Subcutaneous adipose tissue (tissue), 4 donors: Measurements from ENCODE around the gene POU4F1. TPM values are rescaled to one million over a fixed set of nuclear protein-coding genes. Genes with fewer than 3 reads are reported as not detected.

Experiments used
- CTCF ChIP-seq: fragments of 450-650 bp; IDR thresholded peaks from one replicate; pipeline ENCODE4 v1.5.1; 2016; ENCODE audit warnings: low read depth, mild to moderate bottlenecking, control low read depth, antibody characterized with exemption, moderate library complexity
- total RNA-seq, 4 donors: library from RNA; depleted of rRNA; stranded (reverse); fragments of >200 nt; gene quantifications; one replicate each; pipeline ENCODE4 v1.1.0, GENCODE V29; 2016

POU4F1 gene
- total RNA-seq, 4 donors from 2014 or later: not detected

GRCh38 chr13:78610381-78610883 lies 7.1 kb upstream of the POU4F1 start:
- no peak for TF ChIP-seq CTCF

- no peak for TF ChIP-seq CTCF
Measured at GRCh38 chr13:78609464-78610205, 6.3 kb upstream of the POU4F1 start.

- no peak for TF ChIP-seq CTCF
Measured at GRCh38 chr13:78608688-78609463, 5.5 kb upstream of the POU4F1 start.

- TF ChIP-seq CTCF: no peak
Measured at GRCh38 chr13:78608252-78608687, 4.9 kb upstream of the POU4F1 start.

- TF ChIP-seq CTCF: no peak
Measured at GRCh38 chr13:78607409-78608251, 4.3 kb upstream of the POU4F1 start.

GRCh38 chr13:78606471-78607408 lies 3.4 kb upstream of the POU4F1 start:
- no peak for TF ChIP-seq CTCF
